HG03442 (cell line): ENCODE measurements around the gene NEURL4.

Experiments
- ATAC-seq: cut with Tn5 transposase; IDR thresholded peaks from one replicate; pipeline ENCODE4 v1.9.1; 2021; ENCODE audit warnings: mild to moderate bottlenecking, moderate library complexity; ENCODE audit not compliant: unreplicated experiment

NEURL4 gene

GRCh38 chr17:7306911-7307685 is 22.0 kb downstream of the NEURL4 start, which contains the start of gene EIF5A:
EIF5A (plus strand) TSS chr17:7307628; CDS start chr17:7309636, 2,008 bp downstream.
- peak; percentile 69 for ATAC-seq

- no peak for ATAC-seq
These were observed 25.0 kb downstream of the NEURL4 start for GRCh38 chr17:7304179-7304578.

GRCh38 chr17:7296189-7296861 is 32.8 kb downstream of the NEURL4 start:
- ATAC-seq = no peak

- no peak for ATAC-seq
These were observed 33.6 kb downstream of the NEURL4 start for GRCh38 chr17:7295230-7296180.

- no peak for ATAC-seq
These were observed 34.5 kb downstream of the NEURL4 start, which contains the start of gene YBX2 for GRCh38 chr17:7294614-7295153. YBX2 (minus strand) TSS chr17:7294639; CDS start chr17:7294500, 139 bp downstream.

GRCh38 chr17:7293816-7294613 is 35.1 kb downstream of the NEURL4 start:
- ATAC-seq = no peak

GRCh38 chr17:7293159-7293558 is 36.0 kb downstream of the NEURL4 start:
- no peak for ATAC-seq

- ATAC-seq = no peak
These were observed 36.4 kb downstream of the NEURL4 start for GRCh38 chr17:7292729-7293128.

- no peak for ATAC-seq
These were observed 36.9 kb downstream of the NEURL4 start for GRCh38 chr17:7292194-7292593.

GRCh38 chr17:7290685-7291084 is 38.5 kb downstream of the NEURL4 start:
- no peak for ATAC-seq

- no peak for ATAC-seq
These were observed 39.0 kb downstream of the NEURL4 start for GRCh38 chr17:7290166-7290565.

- ATAC-seq = no peak
These were observed 39.7 kb downstream of the NEURL4 start for GRCh38 chr17:7289256-7290032.

- ATAC-seq = no peak
These were observed 43.5 kb downstream of the NEURL4 start for GRCh38 chr17:7285679-7286078.

- no peak for ATAC-seq
These were observed 44.2 kb downstream of the NEURL4 start for GRCh38 chr17:7284911-7285310.

GRCh38 chr17:7283471-7284216 is 45.5 kb downstream of the NEURL4 start:
- no peak for ATAC-seq

GRCh38 chr17:7282752-7283321 is 46.3 kb downstream of the NEURL4 start:
- ATAC-seq = no peak

GRCh38 chr17:7281953-7282751 is 47.0 kb downstream of the NEURL4 start:
- ATAC-seq = no peak
